GM12874 (cell line): Measurements from ENCODE around the gene PRR22.

ENCODE experiments used
- CTCF ChIP-seq: IDR thresholded peaks from 2 replicates; pipeline ENCODE4 v1.5.1; 2011; ENCODE audit warnings: low read depth, mild to moderate bottlenecking, control low read depth, low read length, moderate library complexity; ENCODE audit not compliant: insufficient read depth

The PRR22 gene

GRCh38 chr19:5788422-5788821, 3.9 kb upstream of the PRR22 start:
- no peak for TF ChIP-seq CTCF

- TF ChIP-seq CTCF: no peak
Measured at GRCh38 chr19:5787409-5788182, 3.0 kb upstream of the PRR22 start.

- TF ChIP-seq CTCF: no peak
Measured at GRCh38 chr19:5786593-5787408, 2.3 kb upstream of the PRR22 start.

GRCh38 chr19:5785423-5785822, 877 bp upstream of the PRR22 start:
- no peak for TF ChIP-seq CTCF

GRCh38 chr19:5782945-5783919, 1.3 kb downstream of the PRR22 start:
- no peak for TF ChIP-seq CTCF

- no peak for TF ChIP-seq CTCF
Measured at GRCh38 chr19:5782322-5782721, 2.2 kb downstream of the PRR22 start.

- TF ChIP-seq CTCF: no peak
Measured at GRCh38 chr19:5778402-5778801, 6.1 kb downstream of the PRR22 start.
